Measurements from ENCODE around the gene ILF2. TPM values are rescaled to one million over a fixed set of nuclear protein-coding genes. Genes with fewer than 3 reads are reported as not detected.

Gene ILF2
- total and polyA plus RNA-seq, 2 of the 13 experiments (the other 11 are each of a cell fraction or from before 2014, with no cell fraction given), result 292 to 366 TPM

GRCh38 chr1:153633754-153634665 lies 36.8 kb downstream of the ILF2 start, which contains the start of gene CHTOP (continued):
- TF ChIP-seq E2F1 (CRISPR knock-in tag; IDR thresholded peaks at IDR 0.05), result peak; percentile 93
- no peak for TF ChIP-seq ZBTB7A (CRISPR knock-in tag; IDR thresholded peaks at IDR 0.05)
- TF ChIP-seq ZNF367 (CRISPR knock-in tag; IDR thresholded peaks at IDR 0.05; ENCODE audit: borderline replicate concordance), result no peak
- TF ChIP-seq STAG1 (CRISPR knock-in tag; IDR thresholded peaks at IDR 0.05), result no peak
- TF ChIP-seq ZBTB10 (CRISPR knock-in tag; IDR thresholded peaks at IDR 0.05; ENCODE audit: borderline replicate concordance), result no peak
- TF ChIP-seq THAP9 (CRISPR knock-in tag; IDR thresholded peaks at IDR 0.05; ENCODE audit: borderline replicate concordance), result peak; percentile 96
- TF ChIP-seq FOXK1 (CRISPR knock-in tag; IDR thresholded peaks at IDR 0.05; ENCODE audit: borderline replicate concordance, low read depth), result 0 out of 2 replicates have a peak, but pooled peaks have one; percentile 13
- peak; percentile 87 for TF ChIP-seq ZNF138 (CRISPR knock-in tag; IDR thresholded peaks at IDR 0.05; ENCODE audit: low read depth)
- TF ChIP-seq ZNF12 (CRISPR knock-in tag; IDR thresholded peaks at IDR 0.05), result no peak
- no peak for TF ChIP-seq JUNB (CRISPR knock-in tag; IDR thresholded peaks at IDR 0.05; ENCODE audit: borderline replicate concordance)
- no peak for TF ChIP-seq ARNT (IDR thresholded peaks at IDR 0.05)
- TF ChIP-seq MLXIP (CRISPR knock-in tag; IDR thresholded peaks at IDR 0.05; ENCODE audit: borderline replicate concordance), result no peak
- TF ChIP-seq ISL2 (CRISPR knock-in tag; IDR thresholded peaks at IDR 0.05), result 0 out of 2 replicates have a peak, but pooled peaks have one; percentile 36
- TF ChIP-seq ZKSCAN1 (IDR thresholded peaks at IDR 0.05; ENCODE audit: low read length), result no peak
- peak; percentile 22; the same call in 1 of the 2 replicates for TF ChIP-seq ETV5 (CRISPR knock-in tag; IDR thresholded peaks at IDR 0.05; ENCODE audit: borderline replicate concordance)
- peak; percentile 85; the same call in 1 of the 2 replicates for TF ChIP-seq SRY (CRISPR knock-in tag; IDR thresholded peaks at IDR 0.05)
- peak; percentile 63; the same call in 1 of the 2 replicates for TF ChIP-seq ZBTB25 (CRISPR knock-in tag; IDR thresholded peaks at IDR 0.05)
- TF ChIP-seq RFXANK (CRISPR knock-in tag; IDR thresholded peaks at IDR 0.05), result no peak
